Panc1 (cell line): ENCODE results near the gene SNRNP25. TPM values are rescaled to one million over a fixed set of nuclear protein-coding genes. Genes with fewer than 3 reads are reported as not detected.
A peak's percentile ranks its signal among the peaks of the same experiment; 100 is the strongest.
"Not testable (repeated sequence)": the region's sequence is repeated elsewhere in the genome, so short reads cannot be mapped to it uniquely, and the experiment has no call there.

Experiments used
- ATAC-seq: fragments of 200-7000 bp; cut with Tn5 transposase; 2 replicates; pipeline ENCODE4 v1.9.1; 2020; ENCODE audit warnings: mild to moderate bottlenecking, moderate library complexity
- BruUV-seq: library from RNA; stranded (reverse); fragments of 400-500 nt; replicated peaks from 2 replicates; lab custom pipeline; 2021; lab: Mats Ljungman, UMichigan
- CTCF ChIA-PET: fragments of 300-600 bp; sonication (Branson Sonifier 250); formaldehyde crosslinking; loops from one replicate; lab custom pipeline; 2022; ENCODE audit warnings: antibody characterized with exemption; lab: Charles Lee
- POLR2A ChIA-PET: fragments of 300-600 bp; sonication (Branson Sonifier 250); formaldehyde crosslinking; loops from one replicate; lab custom pipeline; 2022; ENCODE audit warnings: antibody characterized with exemption; lab: Charles Lee
- DNase-seq: peaks from one replicate; pipeline ENCODE4 v3.0.0-alpha.2; 2010; ENCODE audit warnings: low read depth, low spot score
- H3K27ac ChIP-seq: 2 replicates; pipeline ENCODE4 v1.5.1; 2011; ENCODE audit warnings: mild to moderate bottlenecking, low read length, inconsistent platforms
- H3K27me3 ChIP-seq: fragments of 200-500 bp; sonication (Bioruptor generic); 2 replicates; pipeline ENCODE4 v1.6.0; 2014; ENCODE audit warnings: low read length, inconsistent platforms; ENCODE audit not compliant: control insufficient read depth, insufficient read depth
- H3K36me3 ChIP-seq: fragments of 200-500 bp; sonication (Bioruptor generic); 2 replicates; pipeline ENCODE4 v1.5.1; 2014; ENCODE audit warnings: inconsistent platforms, mild to moderate bottlenecking, low read length, moderate library complexity; ENCODE audit not compliant: control insufficient read depth, insufficient read depth
- H3K4me1 ChIP-seq: 2 replicates; pipeline ENCODE4 v1.5.1; 2011; ENCODE audit warnings: inconsistent platforms, mild to moderate bottlenecking, low read length, moderate library complexity; ENCODE audit not compliant: control insufficient read depth, insufficient read depth
- H3K4me3 ChIP-seq, 2 experiments: 2 replicates each; pipeline ENCODE4 v1.5.1; 2011 to 2012; ENCODE audit warnings: low read depth in 2 of 2, low read length in 2 of 2, mild to moderate bottlenecking in 2 of 2, inconsistent platforms in 1 of 2, moderate library complexity in 1 of 2
- H3K9me3 ChIP-seq: fragments of 200-500 bp; sonication (Bioruptor generic); 2 replicates; pipeline ENCODE4 v1.5.1; 2014; ENCODE audit warnings: low read depth, mild to moderate bottlenecking, inconsistent platforms, low read length, moderate library complexity; ENCODE audit not compliant: control insufficient read depth, insufficient read depth
- CTCF ChIP-seq: fragments of 450-650 bp; IDR thresholded peaks from 2 replicates; pipeline ENCODE4 v1.5.1; 2017; ENCODE audit warnings: mild to moderate bottlenecking
- POLR2AphosphoS5 ChIP-seq: IDR thresholded peaks from 2 replicates; pipeline ENCODE4 v1.6.1; 2012; ENCODE audit warnings: mild to moderate bottlenecking, low read depth, low read length, moderate library complexity
- REST ChIP-seq, 2 experiments: IDR thresholded peaks; 2 replicates each; pipeline ENCODE4 v1.6.1; 2011 to 2012; ENCODE audit warnings: low read depth in 2 of 2, control low read depth in 1 of 2, low read length in 1 of 2, mild to moderate bottlenecking in 1 of 2, moderate library complexity in 1 of 2; ENCODE audit not compliant: insufficient read depth in 1 of 2
- SIN3A ChIP-seq: IDR thresholded peaks from 2 replicates; pipeline ENCODE4 v1.6.1; 2012; ENCODE audit warnings: low read depth, mild to moderate bottlenecking, low read length, moderate library complexity, borderline replicate concordance; ENCODE audit not compliant: insufficient read depth
- TCF7L2 ChIP-seq: IDR thresholded peaks from 2 replicates; pipeline ENCODE4 v1.6.1; 2011; ENCODE audit warnings: mild to moderate bottlenecking, low read depth, low read length, inconsistent platforms
- in situ Hi-C: cut with HindIII; loops from 2 replicates; pipeline ENCODE4 v1.10.0; 2016; ENCODE audit warnings: low sequenced_read_pairs, low pct_unique_long_range_greater_than_20kb
- intact Hi-C: fragments of 100-400 bp; cut with micrococcal nuclease; formaldehyde crosslinking; loops from one replicate; pipeline ENCODE4 v1.10.0; 2022; ENCODE audit not compliant: unreplicated experiment
- total RNA-seq: library from RNA; stranded (reverse); gene quantifications from one replicate; pipeline ENCODE4 v1.2.1, GENCODE V29; 2021; ENCODE audit not compliant: unreplicated experiment

SNRNP25 gene
- total RNA-seq, 1 experiment from 2014 or later: 83.5 TPM

GRCh38 chr16:33154-33876 lies 20.3 kb upstream of the SNRNP25 start:
- H3K4me1 ChIP-seq, H3K4me3 ChIP-seq, POLR2A ChIA-PET, BruUV-seq, H3K9me3 ChIP-seq, DNase-seq, intact Hi-C loops, H3K27ac ChIP-seq, H3K36me3 ChIP-seq, in situ Hi-C loops, ATAC-seq, H3K27me3 ChIP-seq, CTCF ChIA-PET: not testable (repeated sequence)

- in situ Hi-C loops: no loop called here
- Histone ChIP-seq H3K27ac (no peak overlapping the region), H3K36me3 (no peaks in the 10 kb centered on the region), H3K4me3 (no peak overlapping the region), H3K27me3 (no peaks in the 10 kb centered on the region), H3K4me1 (no peaks in the 10 kb centered on the region), H3K9me3 (no peaks in the 10 kb centered on the region)
- POLR2A ChIA-PET: no interaction called here
- ATAC-seq (no peak), DNase-seq (no peak)
- BruUV-seq: no TSS peak
- intact Hi-C loops: no loop called here
- TF ChIP-seq CTCF (no peak), SIN3A (no peak), POLR2AphosphoS5 (no peak), REST (IDR thresholded peaks at IDR 0.05; ENCODE audit: insufficient read depth in 1 of 2, low read depth in 2 of 2, low read length in 1 of 2) (no peak), TCF7L2 (no peak)
- CTCF ChIA-PET: no interaction called here
Observed at GRCh38 chr16:33877-34647, 19.6 kb upstream of the SNRNP25 start.

DNA sequence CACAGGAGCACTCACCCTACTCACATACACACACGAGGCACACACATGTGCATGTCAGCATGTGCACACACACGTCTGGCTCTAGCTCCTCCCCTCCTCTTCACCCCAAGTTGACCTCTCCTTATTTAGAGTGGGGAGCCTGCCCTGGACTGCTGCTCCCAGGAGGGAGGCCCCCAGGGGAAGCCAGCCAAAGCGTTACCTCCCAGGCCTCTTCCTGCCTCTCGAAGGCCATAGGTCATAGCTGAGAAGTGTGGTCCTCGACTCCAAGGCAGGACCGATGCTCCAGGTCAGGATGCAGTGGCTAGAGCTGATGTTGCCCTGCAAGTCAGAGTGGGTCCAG lies 19.0 kb upstream of the SNRNP25 start:
- H3K27me3 ChIP-seq: no peaks in the 10 kb centered on the region
- H3K27ac ChIP-seq: no peak overlapping the region
- no peaks in the 10 kb centered on the region for H3K9me3 ChIP-seq
- ATAC-seq (0 out of 2 replicates have a peak, but pooled peaks have one; percentile 4), DNase-seq (no peak)
- ChIA-PET CTCF (no interaction called here), POLR2A (no interaction called here)
- no peak for TF ChIP-seq POLR2AphosphoS5
- TF ChIP-seq SIN3A: no peak
- no peak for TF ChIP-seq REST (IDR thresholded peaks at IDR 0.05; ENCODE audit: insufficient read depth in 1 of 2, low read depth in 2 of 2, low read length in 1 of 2)
- no peak for TF ChIP-seq CTCF
- TF ChIP-seq TCF7L2: no peak
- no TSS peak for BruUV-seq
- no peak overlapping the region for H3K4me3 ChIP-seq
- H3K4me1 ChIP-seq: no peaks in the 10 kb centered on the region
- in situ Hi-C loops (no loop called here), intact Hi-C loops (no loop called here)
- no peaks in the 10 kb centered on the region for H3K36me3 ChIP-seq
